DMS 273 (cell line): ENCODE measurements around the gene KIF5C.
"Not testable (repeated sequence)": the region's sequence is repeated elsewhere in the genome, so short reads cannot be mapped to it uniquely, and the experiment has no call there.

Source experiments
- DNase-seq: peaks from one replicate; lab custom pipeline; 2025; ENCODE audit not compliant: unreplicated experiment; lab: John Stamatoyannopoulos, UW

KIF5C gene

GRCh38 chr2:148959745-148960144 lies 84.7 kb downstream of the KIF5C start:
- no peak for DNase-seq

DNA sequence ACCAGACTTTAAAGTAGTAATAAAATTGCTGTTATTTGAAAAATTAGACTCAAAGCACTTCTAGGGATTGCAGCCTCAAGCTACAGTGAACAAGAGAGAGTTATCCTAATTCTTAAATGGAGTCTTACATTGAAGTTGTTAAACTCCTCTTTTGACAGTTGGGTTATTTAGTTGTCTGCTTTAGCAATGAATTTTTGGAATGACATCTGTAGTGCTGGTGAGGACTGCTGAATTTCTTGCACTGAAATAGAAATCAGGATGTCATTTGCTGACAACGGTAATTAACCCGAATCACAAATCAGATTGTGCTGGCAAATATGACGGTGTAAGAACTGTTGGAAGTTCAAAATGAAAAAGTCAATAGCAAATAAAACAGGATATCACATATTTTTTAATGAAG lies 85.5 kb downstream of the KIF5C start:
- no peak for DNase-seq

DNA sequence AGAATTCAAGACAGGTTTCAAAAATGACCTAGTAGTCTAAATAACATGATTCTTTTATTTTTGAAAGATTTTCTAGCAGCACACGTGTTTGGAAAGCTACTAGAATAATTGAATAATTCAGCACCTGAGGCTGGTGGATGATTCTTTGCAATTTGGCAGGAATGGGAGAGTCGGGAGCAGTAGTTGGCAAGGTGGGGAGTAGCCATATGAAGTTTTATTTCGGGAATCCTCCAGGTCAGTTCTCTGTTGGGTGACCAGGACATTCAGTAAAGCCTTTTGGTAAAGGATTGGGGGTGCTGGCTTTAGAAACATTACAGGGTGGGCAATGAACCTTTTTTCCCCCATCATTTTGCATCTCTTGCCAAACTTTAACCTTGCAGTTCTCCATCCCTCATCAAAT lies 88.4 kb downstream of the KIF5C start:
- DNase-seq = no peak

- DNase-seq = peak; percentile 8
Measured at GRCh38 chr2:148965623-148966437, 90.8 kb downstream of the KIF5C start.

- DNase-seq = peak; percentile 8
Measured at GRCh38 chr2:148966438-148966758, 91.4 kb downstream of the KIF5C start.

- DNase-seq = no peak
Measured at GRCh38 chr2:148967056-148967455, 92.0 kb downstream of the KIF5C start.

DNA sequence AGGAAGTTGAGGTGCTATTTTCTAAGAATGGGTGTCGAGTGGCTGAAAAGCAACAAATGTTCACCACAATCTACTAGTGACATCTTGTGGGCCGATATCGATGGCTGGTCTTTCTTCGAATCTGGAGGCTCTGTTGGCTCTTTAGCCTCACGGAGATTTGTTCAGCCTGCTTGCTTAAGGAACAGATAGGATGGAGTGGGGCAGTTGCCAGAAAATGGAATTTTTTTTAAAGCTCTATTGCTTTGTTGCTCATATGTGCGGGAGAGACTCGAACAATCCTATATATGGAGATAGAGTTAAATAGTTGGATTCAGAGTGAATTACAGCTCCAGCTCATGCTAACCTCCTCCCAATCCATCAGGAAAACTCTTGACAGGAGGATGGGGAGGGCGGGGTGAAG lies 92.6 kb downstream of the KIF5C start:
- peak; percentile 31 for DNase-seq

DNA sequence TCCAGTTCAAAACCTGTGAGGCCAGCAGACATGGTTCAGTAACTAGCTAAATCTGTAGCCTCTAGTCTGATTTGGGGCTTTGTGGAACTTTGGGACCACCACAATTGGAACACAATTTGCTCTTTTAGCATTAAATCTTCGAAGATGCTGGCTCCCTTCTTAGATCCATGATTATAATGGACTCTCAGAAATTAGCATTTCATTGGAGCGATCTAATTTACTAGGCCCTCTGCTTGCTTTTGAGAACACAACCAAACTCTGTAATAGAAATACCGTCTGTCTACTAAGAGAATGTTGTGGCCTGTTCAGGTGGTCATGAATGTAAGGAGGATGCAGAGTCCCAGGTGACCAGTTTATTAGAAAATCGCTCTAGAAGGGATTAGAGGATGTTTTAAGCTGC lies 93.3 kb downstream of the KIF5C start:
- no peak for DNase-seq

- peak; percentile 35 for DNase-seq
Measured at GRCh38 chr2:148968776-148969319, 93.8 kb downstream of the KIF5C start.

DNA sequence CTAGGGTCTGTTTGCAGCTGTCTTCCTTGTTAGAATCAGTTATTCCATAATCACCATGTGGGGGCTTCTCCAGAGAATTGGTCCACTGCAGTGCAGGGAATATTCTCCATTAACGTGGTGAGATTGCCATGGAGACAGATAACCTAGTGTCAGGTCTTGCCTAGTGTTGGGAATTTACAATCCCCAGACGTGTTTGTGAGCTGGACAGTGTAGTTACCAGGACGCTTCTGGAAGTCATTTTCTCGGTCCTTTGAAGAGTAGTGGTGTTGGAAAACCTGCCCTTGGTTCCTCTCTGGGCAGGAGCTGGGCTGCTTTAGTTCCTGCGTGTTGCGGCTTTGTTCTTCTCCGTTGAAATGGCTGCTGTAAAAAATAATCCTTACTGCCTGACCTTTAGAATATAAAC lies 94.6 kb downstream of the KIF5C start:
- DNase-seq = no peak

- no peak for DNase-seq
Measured at GRCh38 chr2:148970385-148970784, 95.4 kb downstream of the KIF5C start.

- DNase-seq = no peak
Measured at GRCh38 chr2:148971547-148971946, 96.5 kb downstream of the KIF5C start.

DNA sequence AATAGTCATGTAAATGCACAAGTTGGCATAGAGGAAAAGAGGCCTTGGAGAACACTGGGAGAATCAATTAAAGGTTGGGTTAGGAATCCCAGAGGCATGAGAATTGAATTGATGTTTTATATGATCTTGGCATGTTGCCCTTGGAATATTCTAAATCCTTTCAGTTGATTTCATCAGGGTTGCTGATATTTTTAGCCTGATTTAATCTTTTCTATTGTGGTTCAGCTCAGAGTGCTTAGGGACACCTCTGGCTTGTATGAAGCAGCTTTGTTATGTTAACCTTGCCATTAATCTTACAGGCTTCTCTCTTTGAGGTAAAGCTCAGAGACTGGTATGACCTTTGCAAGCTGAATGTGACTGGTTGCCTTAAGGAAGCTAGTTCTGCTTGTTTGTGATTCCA lies 99.1 kb downstream of the KIF5C start:
- no peak for DNase-seq

- DNase-seq = peak; percentile 31
Measured at GRCh38 chr2:148978026-148978685, 103.1 kb downstream of the KIF5C start.

- peak; percentile 48 for DNase-seq
Measured at GRCh38 chr2:148978706-148979105, 103.7 kb downstream of the KIF5C start.

GRCh38 chr2:148979164-148979918 lies 104.3 kb downstream of the KIF5C start:
- DNase-seq = no peak

DNA sequence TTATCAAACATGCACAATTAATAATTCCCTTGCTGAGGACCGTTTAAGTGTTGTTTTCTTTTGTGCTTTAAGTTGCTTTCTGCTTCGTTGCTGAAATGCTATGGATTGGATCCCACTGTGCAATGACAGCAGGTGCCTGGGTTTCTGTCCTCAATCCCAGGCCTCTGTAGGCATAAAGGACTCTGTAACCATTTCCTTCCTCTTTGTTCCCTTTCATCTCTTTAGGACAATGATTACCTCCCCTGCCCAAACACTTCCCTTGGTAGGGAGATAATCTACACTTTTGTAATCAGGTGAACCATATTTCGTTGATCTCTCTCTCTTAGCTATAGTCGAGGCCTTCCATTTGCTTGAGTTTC lies 104.9 kb downstream of the KIF5C start:
- no peak for DNase-seq

DNA sequence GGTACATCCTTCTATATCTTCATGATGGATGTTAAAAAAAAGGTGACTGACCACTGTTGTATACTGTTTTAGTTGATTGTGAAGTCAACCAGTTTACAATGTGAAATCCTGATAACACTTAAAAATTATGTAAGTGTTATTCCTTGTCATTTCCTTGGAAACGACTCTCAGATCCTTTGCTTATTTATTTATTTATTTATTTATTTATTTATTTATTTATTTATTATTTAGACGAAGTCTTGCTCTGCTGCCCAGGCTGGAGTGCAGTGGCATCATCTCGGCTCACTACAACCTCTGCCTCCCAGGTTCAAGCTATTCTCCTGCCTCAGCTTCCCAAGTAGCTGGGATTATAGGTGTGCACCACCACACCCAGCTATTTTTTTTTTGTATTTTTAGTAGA lies 105.5 kb downstream of the KIF5C start:
- not testable (repeated sequence) for DNase-seq

GRCh38 chr2:148981324-148981723 lies 106.3 kb downstream of the KIF5C start:
- peak; percentile 64 for DNase-seq

- no peak for DNase-seq
Measured at GRCh38 chr2:148981781-148982180, 106.8 kb downstream of the KIF5C start.

DNA sequence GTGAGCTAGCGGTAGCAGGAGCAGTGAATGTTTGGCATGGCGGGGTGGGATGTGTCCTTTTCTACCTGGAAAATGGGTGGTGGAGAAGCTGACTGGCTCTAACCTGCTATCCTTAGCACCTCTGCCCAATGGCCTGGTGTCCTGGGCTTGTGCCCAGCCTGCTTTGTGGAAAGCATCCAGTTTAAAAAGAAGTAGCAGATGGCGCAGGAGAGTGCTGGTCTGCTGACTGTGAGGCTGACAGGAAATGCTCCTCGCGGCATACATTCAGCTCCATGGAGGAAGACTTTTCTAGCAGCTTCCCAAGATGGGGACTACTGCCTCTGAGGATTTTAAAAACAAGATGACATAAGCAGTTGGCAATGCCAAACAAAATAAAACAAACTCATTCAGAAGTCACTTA lies 107.3 kb downstream of the KIF5C start:
- DNase-seq = peak; percentile 90

- DNase-seq = no peak
Measured at GRCh38 chr2:148983896-148984295, 108.9 kb downstream of the KIF5C start.
